Retina (tissue), 1 donor: ENCODE data around the gene EXOSC3.
"Not testable (repeated sequence)": the region's sequence is repeated elsewhere in the genome, so short reads cannot be mapped to it uniquely, and the experiment has no call there.

Experiments used
- DNase-seq: peaks from one replicate; pipeline ENCODE4 v3.0.0-alpha.2; 2016

The EXOSC3 gene

GRCh38 chr9:37784616-37785483, at the start of gene EXOSC3:
Gene EXOSC3 (minus strand): TSS chr9:37785064. CDS start chr9:37785044, 20 bp downstream.
- peak; percentile 96 for DNase-seq

GRCh38 chr9:37827483-37828165, 42.8 kb upstream of the EXOSC3 start:
- DNase-seq: no peak

- DNase-seq: not testable (repeated sequence)
These were observed 40.3 kb upstream of the EXOSC3 start for GRCh38 chr9:37825174-37825573.

DNA sequence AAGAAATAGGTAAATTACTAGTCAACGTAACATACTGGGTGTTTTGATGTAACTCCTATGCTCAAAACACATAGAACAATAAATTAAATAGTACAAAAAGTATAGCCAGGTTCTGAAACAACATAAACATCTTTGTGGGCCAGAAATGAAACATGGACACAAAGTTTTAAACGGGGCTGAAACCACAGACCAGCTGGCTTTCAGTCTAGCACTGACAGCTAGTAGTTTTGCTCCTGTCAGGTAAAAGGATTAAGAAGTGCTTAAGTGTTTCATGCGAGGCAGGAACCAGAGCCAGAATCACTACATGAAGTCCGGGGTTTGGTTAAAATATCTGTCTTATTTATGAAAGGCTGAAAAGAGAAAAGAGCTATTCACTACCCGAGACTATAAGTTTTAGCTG, 35.3 kb upstream of the EXOSC3 start:
- DNase-seq: no peak

GRCh38 chr9:37818849-37819248, 34.0 kb upstream of the EXOSC3 start:
- DNase-seq: no peak

- DNase-seq: no peak
These were observed 28.0 kb upstream of the EXOSC3 start for GRCh38 chr9:37812773-37813379.

GRCh38 chr9:37811906-37812476, 27.1 kb upstream of the EXOSC3 start:
- no peak for DNase-seq

- not testable (repeated sequence) for DNase-seq
These were observed 24.8 kb upstream of the EXOSC3 start for GRCh38 chr9:37809676-37810075.

- DNase-seq: peak; percentile 14
These were observed 21.4 kb upstream of the EXOSC3 start for GRCh38 chr9:37806271-37806670.

DNA sequence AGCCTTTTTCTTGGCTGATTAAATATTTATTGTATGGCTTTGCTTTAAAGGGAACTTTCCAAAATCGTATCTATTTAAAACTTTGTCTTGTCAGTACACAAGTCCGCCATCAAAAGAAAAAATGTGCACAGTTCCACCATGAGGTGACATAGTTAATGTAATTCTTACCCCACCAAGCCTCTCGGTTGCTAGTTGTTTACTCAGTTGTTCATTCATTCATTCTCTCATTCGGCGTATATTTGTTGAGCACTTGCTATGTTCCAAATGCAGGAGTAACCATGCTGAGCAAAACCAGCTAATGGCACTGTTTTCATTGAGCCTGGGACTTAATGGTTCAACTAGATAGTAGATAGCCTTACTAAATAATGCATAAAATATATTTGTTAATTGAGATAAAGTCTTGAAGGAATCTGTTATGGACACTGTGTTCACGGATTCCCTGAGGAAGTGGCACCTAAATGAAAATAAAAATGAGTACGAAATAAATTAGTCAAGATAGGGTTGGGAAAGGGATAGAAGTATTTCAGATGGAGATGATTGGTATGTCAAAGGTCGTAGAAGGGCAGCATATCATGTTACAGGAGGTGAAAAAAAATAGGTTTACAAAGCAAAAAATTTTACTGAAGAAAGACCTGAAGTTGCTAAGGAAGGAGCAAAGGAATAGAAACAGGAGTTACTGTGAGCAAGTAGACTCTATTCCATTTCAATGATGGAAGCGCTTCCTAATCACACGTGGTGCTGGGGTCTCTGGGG, 17.3 kb upstream of the EXOSC3 start:
- no peak for DNase-seq

DNA sequence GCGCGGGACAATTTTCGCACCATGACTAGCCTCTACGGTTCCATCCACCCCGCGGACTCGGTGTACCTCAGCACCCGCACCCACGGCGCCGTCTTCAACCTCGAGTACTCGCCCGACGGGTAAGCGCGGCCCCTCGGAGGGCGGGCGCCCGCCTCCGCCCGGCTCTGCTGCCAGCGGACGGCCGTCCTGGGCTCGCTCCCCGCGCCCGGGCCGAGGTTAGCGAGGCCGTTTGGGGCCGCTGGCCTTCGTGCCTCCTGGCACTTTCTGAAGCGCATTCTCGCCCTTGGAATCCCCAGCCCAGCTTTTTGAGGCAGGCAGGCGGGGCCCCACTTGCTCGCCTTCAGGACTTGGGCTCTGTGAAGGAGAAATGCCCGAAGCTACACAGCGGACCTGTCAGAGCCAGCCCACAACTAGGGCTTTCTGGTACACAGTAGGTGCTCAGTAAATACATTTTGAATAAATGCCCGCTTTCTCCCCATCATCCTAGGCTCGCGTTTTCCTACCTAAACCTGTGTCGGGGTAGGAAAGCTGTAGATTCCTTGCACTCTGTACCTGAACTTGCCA, 16.5 kb upstream of the EXOSC3 start:
- peak; percentile 82 for DNase-seq

DNA sequence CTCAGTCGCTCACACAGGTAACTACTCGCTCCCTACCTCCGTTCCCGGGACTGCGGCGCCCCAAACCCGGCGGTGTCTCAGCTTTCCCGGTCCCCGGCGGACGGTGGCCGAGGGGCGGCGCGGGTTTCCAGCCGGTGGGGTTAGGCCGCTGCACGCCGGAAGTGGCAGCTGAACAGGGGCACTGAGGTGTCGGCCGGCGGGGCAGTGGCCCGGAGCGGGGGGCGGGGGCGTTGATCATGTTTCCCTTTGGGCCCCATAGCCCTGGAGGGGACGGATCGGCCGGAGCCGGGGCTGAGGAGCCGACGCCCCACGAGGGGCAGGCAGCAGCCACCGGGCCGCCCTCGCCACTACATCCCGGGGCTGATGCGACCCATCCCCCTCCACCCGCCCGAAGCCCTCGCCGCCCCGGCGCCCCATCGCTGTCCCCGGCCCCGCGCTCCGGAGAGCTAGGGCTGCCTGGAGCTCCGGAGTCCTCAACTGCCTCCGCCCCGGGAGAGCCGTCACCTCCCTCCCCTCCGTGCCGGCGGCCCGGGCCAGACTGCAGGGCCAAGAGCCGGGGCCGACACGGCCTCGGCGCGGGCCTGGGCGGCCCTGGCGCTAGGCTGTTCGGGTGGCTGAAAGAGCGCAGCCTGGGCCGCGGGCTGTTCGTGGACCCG, 15.9 kb upstream of the EXOSC3 start, which contains the start of gene DCAF10:
Gene DCAF10 (plus strand): TSS at position 167 of the 656 bp plus-strand sequence. CDS start 70 bp downstream, at position 237.
- peak; percentile 97 for DNase-seq

- DNase-seq: no peak
These were observed 13.8 kb upstream of the EXOSC3 start for GRCh38 chr9:37798677-37799076.

- DNase-seq: no peak
These were observed 11.4 kb upstream of the EXOSC3 start for GRCh38 chr9:37796232-37796631.

- DNase-seq: no peak
These were observed 7.3 kb upstream of the EXOSC3 start for GRCh38 chr9:37792122-37792521.

DNA sequence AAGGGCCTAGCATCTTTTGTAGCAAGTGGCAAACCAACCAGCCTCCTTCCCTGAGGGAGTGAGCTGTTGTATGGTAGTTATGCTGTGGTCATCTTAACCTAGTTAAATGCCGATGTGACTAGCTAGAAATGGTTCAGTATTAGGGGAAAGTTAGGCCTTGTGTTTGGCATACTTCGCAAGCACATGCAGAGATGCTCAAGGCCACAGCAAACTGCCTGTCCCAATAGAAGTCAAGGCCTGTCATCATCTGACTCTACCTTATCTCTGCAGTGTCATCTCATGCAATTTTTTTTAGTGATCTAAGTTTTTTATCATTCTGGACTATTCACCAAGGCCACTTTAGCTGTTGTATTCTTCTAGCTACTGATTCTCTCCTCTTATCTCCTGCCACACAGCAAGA, 5.2 kb upstream of the EXOSC3 start:
- no peak for DNase-seq

DNA sequence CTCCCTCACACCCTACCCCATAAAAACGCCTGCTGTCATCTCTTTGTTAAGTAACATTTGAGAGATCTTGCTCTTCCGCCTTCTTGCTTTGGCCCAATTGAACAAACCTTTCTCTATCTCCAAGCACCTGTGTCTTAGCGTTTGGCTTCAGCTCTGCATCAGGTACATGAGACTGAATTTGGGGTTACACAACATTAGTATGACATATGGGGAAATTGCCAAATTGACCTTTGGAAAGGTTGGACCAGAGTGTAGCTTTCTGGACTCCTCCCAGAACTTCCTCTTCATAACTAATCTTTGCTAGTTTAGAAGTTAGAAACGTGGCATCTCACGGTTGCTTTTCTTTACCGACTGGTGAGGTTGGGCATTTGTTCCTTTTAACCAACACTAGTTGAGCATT, 3.5 kb upstream of the EXOSC3 start:
- no peak for DNase-seq

DNA sequence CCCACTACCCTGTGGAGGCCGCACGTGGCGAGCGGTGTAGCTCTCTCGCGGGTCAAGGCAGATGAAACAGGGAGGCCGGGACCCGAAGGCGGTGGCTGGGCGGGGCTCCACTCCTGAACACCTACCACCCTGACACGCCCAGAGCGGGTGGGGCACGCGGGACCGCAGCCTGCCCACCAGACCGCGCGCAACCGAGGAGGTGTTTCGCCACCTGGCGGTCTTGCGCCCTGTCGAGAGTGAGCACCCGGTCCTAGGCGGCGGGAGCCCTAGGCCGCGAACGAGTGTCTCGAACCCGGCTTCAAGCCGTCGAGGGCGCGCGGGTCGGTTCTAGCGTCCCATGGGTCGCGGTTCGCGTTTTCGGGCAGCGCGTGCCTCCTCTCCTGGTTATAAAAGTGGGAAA, 2.2 kb upstream of the EXOSC3 start:
- no peak for DNase-seq

DNA sequence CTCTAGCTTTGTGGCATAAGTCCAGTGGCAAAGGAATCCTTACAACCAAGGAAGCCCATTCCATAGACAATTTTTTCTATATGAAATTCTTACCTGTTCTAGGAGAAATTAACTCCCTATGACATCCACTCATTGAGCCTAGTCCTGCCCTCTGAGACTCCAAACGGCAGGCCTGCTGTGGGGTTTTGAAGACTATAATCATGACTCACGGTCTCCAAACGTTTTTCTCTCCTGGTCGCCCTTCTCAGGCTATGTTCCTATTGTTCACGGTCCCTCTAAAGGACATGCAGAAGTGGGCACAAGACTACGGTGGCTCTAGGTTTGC, 611 bp downstream of the EXOSC3 start:
- DNase-seq: no peak

- DNase-seq: no peak
These were observed 6.3 kb downstream of the EXOSC3 start for GRCh38 chr9:37778534-37778933.

DNA sequence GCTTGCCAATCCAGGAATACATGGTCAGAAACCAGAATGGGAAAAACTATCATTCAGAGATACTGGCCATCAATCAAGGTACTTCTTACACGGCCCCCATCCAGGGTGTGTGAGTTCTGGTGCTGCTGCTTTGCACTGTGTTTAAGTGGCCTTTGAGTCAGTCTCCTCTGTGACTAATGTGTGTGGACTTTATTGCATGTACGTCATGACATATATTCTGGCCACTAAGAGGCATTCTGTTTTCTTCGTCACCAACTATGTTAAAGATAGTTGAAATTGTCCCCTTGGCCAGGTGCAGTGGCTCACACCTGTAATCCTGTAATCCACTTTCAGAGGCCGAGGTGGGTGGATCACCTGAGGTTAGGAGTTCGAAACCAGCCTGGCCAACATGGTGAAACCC, 8.5 kb downstream of the EXOSC3 start:
- DNase-seq: no peak
